HG02870 (cell line): ENCODE data around the gene GIPR.

Experiments
- ATAC-seq: cut with Tn5 transposase; IDR thresholded peaks from one replicate; pipeline ENCODE4 v1.9.1; 2021; ENCODE audit warnings: mild to moderate bottlenecking, moderate library complexity; ENCODE audit not compliant: unreplicated experiment

The GIPR gene

DNA sequence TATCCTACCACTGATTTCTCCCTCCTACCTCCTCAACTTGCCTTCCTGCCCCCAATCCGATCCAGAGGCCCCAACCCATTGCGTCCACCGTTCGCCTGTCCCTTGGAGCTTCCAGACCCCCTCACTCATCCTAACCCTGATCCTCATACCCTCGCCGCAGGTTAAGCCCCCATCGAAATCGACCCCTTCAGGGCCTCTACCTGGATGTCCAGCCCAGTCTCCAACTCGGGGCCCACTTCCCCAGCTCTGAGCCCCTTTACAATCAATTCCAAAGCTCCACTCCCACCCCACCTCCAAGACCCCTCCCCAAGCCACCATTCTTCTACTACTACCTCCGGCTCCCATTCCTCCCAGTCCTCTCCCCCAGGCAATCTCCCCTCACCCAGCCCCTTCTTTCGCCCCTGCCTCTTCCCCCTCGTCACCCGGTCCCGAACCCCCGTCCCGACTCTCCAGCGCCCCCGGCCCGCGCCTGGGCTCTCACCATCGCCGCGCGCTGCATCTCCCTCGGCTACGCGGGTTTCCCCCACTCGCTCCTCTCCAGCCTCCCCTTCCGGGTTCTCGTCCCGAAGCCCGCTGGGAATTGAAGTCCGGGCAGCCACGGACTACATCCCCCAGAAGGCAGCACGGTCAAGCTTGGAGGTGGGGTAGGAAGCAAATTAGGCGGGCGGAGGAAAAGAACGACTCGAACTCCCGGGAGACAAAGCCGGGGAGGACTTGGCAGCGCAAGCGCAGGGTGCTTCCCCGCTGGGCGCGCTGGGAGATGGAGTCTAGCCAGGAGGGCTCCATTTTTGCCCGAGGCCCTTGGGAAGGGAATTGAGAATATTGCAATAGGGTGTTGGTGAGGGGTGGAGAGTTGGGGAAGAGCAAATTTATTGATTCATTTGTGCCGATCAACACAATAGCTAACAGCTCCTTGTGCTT lies 62.6 kb downstream of the GIPR start, which contains the start of gene FBXO46:
FBXO46 (minus strand) TSS at position 529 of the 921 bp plus-strand sequence. CDS start 17,401 bp downstream, outside the sequence.
- peak; percentile 94 for ATAC-seq
